ENCODE results near the gene PAN3.

Gene PAN3

GRCh38 chr13:28110414-28110813 is 27.9 kb upstream of the PAN3 start:
- TF ChIP-seq, protein P1, sequence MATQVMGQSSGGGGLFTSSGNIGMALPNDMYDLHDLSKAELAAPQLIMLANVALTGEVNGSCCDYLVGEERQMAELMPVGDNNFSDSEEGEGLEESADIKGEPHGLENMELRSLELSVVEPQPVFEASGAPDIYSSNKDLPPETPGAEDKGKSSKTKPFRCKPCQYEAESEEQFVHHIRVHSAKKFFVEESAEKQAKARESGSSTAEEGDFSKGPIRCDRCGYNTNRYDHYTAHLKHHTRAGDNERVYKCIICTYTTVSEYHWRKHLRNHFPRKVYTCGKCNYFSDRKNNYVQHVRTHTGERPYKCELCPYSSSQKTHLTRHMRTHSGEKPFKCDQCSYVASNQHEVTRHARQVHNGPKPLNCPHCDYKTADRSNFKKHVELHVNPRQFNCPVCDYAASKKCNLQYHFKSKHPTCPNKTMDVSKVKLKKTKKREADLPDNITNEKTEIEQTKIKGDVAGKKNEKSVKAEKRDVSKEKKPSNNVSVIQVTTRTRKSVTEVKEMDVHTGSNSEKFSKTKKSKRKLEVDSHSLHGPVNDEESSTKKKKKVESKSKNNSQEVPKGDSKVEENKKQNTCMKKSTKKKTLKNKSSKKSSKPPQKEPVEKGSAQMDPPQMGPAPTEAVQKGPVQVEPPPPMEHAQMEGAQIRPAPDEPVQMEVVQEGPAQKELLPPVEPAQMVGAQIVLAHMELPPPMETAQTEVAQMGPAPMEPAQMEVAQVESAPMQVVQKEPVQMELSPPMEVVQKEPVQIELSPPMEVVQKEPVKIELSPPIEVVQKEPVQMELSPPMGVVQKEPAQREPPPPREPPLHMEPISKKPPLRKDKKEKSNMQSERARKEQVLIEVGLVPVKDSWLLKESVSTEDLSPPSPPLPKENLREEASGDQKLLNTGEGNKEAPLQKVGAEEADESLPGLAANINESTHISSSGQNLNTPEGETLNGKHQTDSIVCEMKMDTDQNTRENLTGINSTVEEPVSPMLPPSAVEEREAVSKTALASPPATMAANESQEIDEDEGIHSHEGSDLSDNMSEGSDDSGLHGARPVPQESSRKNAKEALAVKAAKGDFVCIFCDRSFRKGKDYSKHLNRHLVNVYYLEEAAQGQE (IDR thresholded peaks at IDR 0.05; ENCODE audit: insufficient read depth in 1 of 2, low read depth in 2 of 2, low read length in 2 of 2), result no peak
- TF ChIP-seq TAF1 (IDR thresholded peaks at IDR 0.05; ENCODE audit: borderline replicate concordance, insufficient read depth, low read length), result no peak
- no peak for TF ChIP-seq FOXP2 (optimal IDR thresholded peaks at IDR 0.05; ENCODE audit: borderline replicate concordance, extremely low read depth, extremely low read length, insufficient read depth)
- no peak for TF ChIP-seq SIN3A (IDR thresholded peaks at IDR 0.05; ENCODE audit: borderline replicate concordance, insufficient read depth, low read length)
- TF ChIP-seq POLR2AphosphoS5 (IDR thresholded peaks at IDR 0.05; ENCODE audit: low read depth, low read length), result no peak

GRCh38 chr13:28116736-28117135 is 21.6 kb upstream of the PAN3 start:
- TF ChIP-seq POLR2AphosphoS5 (IDR thresholded peaks at IDR 0.05; ENCODE audit: low read depth, low read length) (no peak), FOXP2 (optimal IDR thresholded peaks at IDR 0.05; ENCODE audit: borderline replicate concordance, extremely low read depth, extremely low read length, insufficient read depth) (no peak), SIN3A (IDR thresholded peaks at IDR 0.05; ENCODE audit: borderline replicate concordance, insufficient read depth, low read length) (no peak), TAF1 (IDR thresholded peaks at IDR 0.05; ENCODE audit: borderline replicate concordance, insufficient read depth, low read length) (no peak)
- TF ChIP-seq, protein P1 (IDR thresholded peaks at IDR 0.05; ENCODE audit: insufficient read depth in 1 of 2, low read depth in 2 of 2, low read length in 2 of 2), result no peak

DNA sequence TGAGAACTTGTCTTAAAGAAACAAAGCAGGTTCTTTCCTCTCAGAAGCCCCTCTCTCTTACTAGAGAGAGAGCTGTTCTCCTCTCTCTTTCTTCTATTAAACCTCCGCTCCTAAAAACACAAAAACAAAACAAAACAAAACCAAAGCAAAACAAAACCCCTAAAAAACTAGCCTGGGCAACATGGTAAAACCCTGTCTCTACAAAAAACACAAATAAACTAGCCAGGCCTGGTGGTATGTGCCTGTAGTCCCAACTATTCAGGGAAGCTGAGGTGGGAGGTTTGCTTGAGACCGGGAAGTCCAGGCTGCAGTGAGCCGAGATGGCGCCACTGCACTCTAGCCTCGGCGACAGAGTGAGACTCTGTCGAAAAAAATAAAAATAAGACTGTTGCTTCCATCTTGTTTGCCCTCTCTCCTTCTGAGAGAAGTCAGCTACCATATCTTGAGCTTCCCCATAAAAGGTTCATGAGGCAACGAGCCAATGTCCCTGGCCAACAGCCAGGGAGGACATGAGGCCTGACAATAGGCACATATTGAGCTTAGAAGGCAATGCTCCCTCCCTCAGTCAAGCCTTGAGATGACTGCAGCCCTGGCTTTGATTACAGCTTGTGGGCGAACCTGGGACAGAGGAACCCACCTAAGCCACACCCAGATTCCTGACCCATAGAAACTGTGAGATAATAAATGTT is 20.5 kb upstream of the PAN3 start:
- TF ChIP-seq, protein P1 (IDR thresholded peaks at IDR 0.05; ENCODE audit: insufficient read depth in 1 of 2, low read depth in 2 of 2, low read length in 2 of 2), result no peak
- no peak for TF ChIP-seq SIN3A (IDR thresholded peaks at IDR 0.05; ENCODE audit: borderline replicate concordance, insufficient read depth, low read length)
- TF ChIP-seq TAF1 (IDR thresholded peaks at IDR 0.05; ENCODE audit: borderline replicate concordance, insufficient read depth, low read length), result no peak
- no peak for TF ChIP-seq FOXP2 (optimal IDR thresholded peaks at IDR 0.05; ENCODE audit: borderline replicate concordance, extremely low read depth, extremely low read length, insufficient read depth)
- no peak for TF ChIP-seq POLR2AphosphoS5 (IDR thresholded peaks at IDR 0.05; ENCODE audit: low read depth, low read length)

DNA sequence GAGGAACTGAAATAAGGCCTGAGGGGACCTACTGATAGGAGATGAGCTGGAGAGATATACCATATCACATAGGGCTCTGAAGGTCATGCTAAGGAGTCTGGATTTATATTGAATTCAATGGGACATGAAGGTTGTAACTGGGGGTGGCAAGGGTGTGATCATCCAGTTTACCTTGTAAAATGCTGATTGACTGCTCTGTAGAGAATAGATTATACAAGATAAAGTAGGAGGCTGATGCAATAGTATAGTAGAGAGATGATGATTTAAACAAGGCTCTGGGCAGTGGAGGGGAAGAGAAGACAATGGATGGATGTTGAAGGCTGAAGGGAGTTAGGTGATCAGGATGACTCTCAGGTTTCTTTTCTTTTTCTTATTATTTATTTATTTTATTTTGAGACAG is 18.0 kb upstream of the PAN3 start:
- TF ChIP-seq, protein P1 (IDR thresholded peaks at IDR 0.05; ENCODE audit: insufficient read depth in 1 of 2, low read depth in 2 of 2, low read length in 2 of 2), result no peak
- TF ChIP-seq FOXP2 (optimal IDR thresholded peaks at IDR 0.05; ENCODE audit: borderline replicate concordance, extremely low read depth, extremely low read length, insufficient read depth) (no peak), TAF1 (IDR thresholded peaks at IDR 0.05; ENCODE audit: borderline replicate concordance, insufficient read depth, low read length) (no peak), POLR2AphosphoS5 (IDR thresholded peaks at IDR 0.05; ENCODE audit: low read depth, low read length) (no peak), SIN3A (IDR thresholded peaks at IDR 0.05; ENCODE audit: borderline replicate concordance, insufficient read depth, low read length) (no peak)

Data from PFSK-1 (cell line).